ENCODE results near the gene PGA4. TPM values are rescaled to one million over a fixed set of nuclear protein-coding genes. Genes with fewer than 3 reads are reported as not detected.

Gene PGA4
- total and polyA plus RNA-seq, 9 of the 15 experiments (the other 6 are each of a cell fraction or from before 2014, with no cell fraction given), result not detected

- TF ChIP-seq MGA (IDR thresholded peaks at IDR 0.05) (peak; percentile 77), NCOA6 (IDR thresholded peaks at IDR 0.05) (no peak), XRCC3 (IDR thresholded peaks at IDR 0.05) (no peak), HCFC1 (IDR thresholded peaks at IDR 0.05; ENCODE audit: low read depth, low read length) (no peak), ZNF592 (IDR thresholded peaks at IDR 0.05) (peak; percentile 84), L3MBTL2 (IDR thresholded peaks at IDR 0.05) (peak; percentile 83), ZNF224 (CRISPR knock-in tag; IDR thresholded peaks at IDR 0.05) (no peak), SMAD4 (CRISPR knock-in tag; conservative IDR thresholded peaks at IDR 0.05) (0 out of 2 replicates have a peak, but pooled peaks have one; percentile 18), ZNF639 (CRISPR knock-in tag; conservative IDR thresholded peaks at IDR 0.05 in 1 of 2, IDR thresholded peaks at IDR 0.05 in 1 of 2) (0 out of 4 replicates have a peak, but pooled peaks of 1 of the 2 experiments have one; percentile 22)
These were observed 45.3 kb downstream of the PGA4 start (continued) for GRCh38 chr11:61267437-61267841.

All from K562 (cell line).